Suppressor macrophage (primary cell): ENCODE results near the gene SLC17A8.
A peak's percentile ranks its signal among the peaks of the same experiment; 100 is the strongest.

Experiments
- DNase-seq, 4 experiments: peaks; one replicate each; pipeline ENCODE4 v3.0.0-alpha.2; 2020 to 2022

SLC17A8 gene

GRCh38 chr12:100372853-100373640 lies 16.2 kb downstream of the SLC17A8 start:
- DNase-seq = no peak

- DNase-seq = no peak
These were observed 18.3 kb downstream of the SLC17A8 start for GRCh38 chr12:100375038-100375735.

- DNase-seq = no peak
These were observed 19.3 kb downstream of the SLC17A8 start for GRCh38 chr12:100376161-100376560.

GRCh38 chr12:100381379-100381778 lies 24.5 kb downstream of the SLC17A8 start:
- DNase-seq = no peak

GRCh38 chr12:100382338-100382737 lies 25.5 kb downstream of the SLC17A8 start:
- no peak for DNase-seq

GRCh38 chr12:100383586-100384558 lies 27.0 kb downstream of the SLC17A8 start:
- DNase-seq = no peak

- DNase-seq = no peak
These were observed 27.7 kb downstream of the SLC17A8 start for GRCh38 chr12:100384559-100384935.

GRCh38 chr12:100388382-100388781 lies 31.5 kb downstream of the SLC17A8 start:
- DNase-seq = no peak

- peak; percentile 34 to 57 (median 38) for DNase-seq
These were observed 35.0 kb downstream of the SLC17A8 start for GRCh38 chr12:100391856-100392255.

GRCh38 chr12:100393200-100393599 lies 36.3 kb downstream of the SLC17A8 start:
- DNase-seq = no peak

- no peak for DNase-seq
These were observed 38.9 kb downstream of the SLC17A8 start for GRCh38 chr12:100395811-100396210.

GRCh38 chr12:100398307-100398706 lies 41.4 kb downstream of the SLC17A8 start:
- no peak for DNase-seq

GRCh38 chr12:100399095-100399494 lies 42.2 kb downstream of the SLC17A8 start:
- no peak for DNase-seq

- no peak for DNase-seq
These were observed 44.8 kb downstream of the SLC17A8 start for GRCh38 chr12:100401660-100402059.

- DNase-seq = no peak
These were observed 45.9 kb downstream of the SLC17A8 start for GRCh38 chr12:100402763-100403162.

- no peak for DNase-seq
These were observed 46.6 kb downstream of the SLC17A8 start for GRCh38 chr12:100403446-100403845.

GRCh38 chr12:100404769-100405407 lies 48.0 kb downstream of the SLC17A8 start:
- DNase-seq = peak; percentile 30 to 54 (median 38)

- no peak for DNase-seq
These were observed 56.1 kb downstream of the SLC17A8 start for GRCh38 chr12:100413001-100413400.

- DNase-seq = no peak
These were observed 57.9 kb downstream of the SLC17A8 start for GRCh38 chr12:100414739-100415138.

GRCh38 chr12:100422646-100423045 lies 65.8 kb downstream of the SLC17A8 start:
- DNase-seq = no peak

GRCh38 chr12:100426145-100426544 lies 69.3 kb downstream of the SLC17A8 start:
- DNase-seq = no peak

- DNase-seq = peak in 2 of 4 experiments; percentile 16 to 26
These were observed 70.2 kb downstream of the SLC17A8 start for GRCh38 chr12:100427078-100427477.
